GM19455 (cell line): ENCODE measurements around the gene HS6ST3.

Source experiments
- ATAC-seq: cut with Tn5 transposase; IDR thresholded peaks from one replicate; pipeline ENCODE4 v1.9.1; 2021; ENCODE audit not compliant: unreplicated experiment

HS6ST3 gene

GRCh38 chr13:96780105-96780504 is 690.2 kb downstream of the HS6ST3 start:
- ATAC-seq: no peak

GRCh38 chr13:96781141-96781540 is 691.2 kb downstream of the HS6ST3 start:
- ATAC-seq: no peak

GRCh38 chr13:96782186-96782585 is 692.3 kb downstream of the HS6ST3 start:
- no peak for ATAC-seq

- no peak for ATAC-seq
Observed at GRCh38 chr13:96783057-96783456, 693.1 kb downstream of the HS6ST3 start.

GRCh38 chr13:96783511-96783910 is 693.6 kb downstream of the HS6ST3 start:
- ATAC-seq: no peak

GRCh38 chr13:96785986-96786385 is 696.1 kb downstream of the HS6ST3 start:
- ATAC-seq: no peak

- no peak for ATAC-seq
Observed at GRCh38 chr13:96792188-96792587, 702.3 kb downstream of the HS6ST3 start.

GRCh38 chr13:96792736-96793403 is 703.0 kb downstream of the HS6ST3 start:
- no peak for ATAC-seq

GRCh38 chr13:96793404-96793755 is 703.5 kb downstream of the HS6ST3 start:
- ATAC-seq: no peak

GRCh38 chr13:96794669-96795068 is 704.8 kb downstream of the HS6ST3 start:
- no peak for ATAC-seq

- no peak for ATAC-seq
Observed at GRCh38 chr13:96795670-96796069, 705.8 kb downstream of the HS6ST3 start.

- ATAC-seq: no peak
Observed at GRCh38 chr13:96796091-96796633, 706.3 kb downstream of the HS6ST3 start.

- ATAC-seq: no peak
Observed at GRCh38 chr13:96797136-96797535, 707.2 kb downstream of the HS6ST3 start.

- no peak for ATAC-seq
Observed at GRCh38 chr13:96803456-96804100, 713.7 kb downstream of the HS6ST3 start.

- no peak for ATAC-seq
Observed at GRCh38 chr13:96804174-96804573, 714.3 kb downstream of the HS6ST3 start.

- no peak for ATAC-seq
Observed at GRCh38 chr13:96806746-96807145, 716.8 kb downstream of the HS6ST3 start.

GRCh38 chr13:96809366-96810096 is 719.6 kb downstream of the HS6ST3 start:
- no peak for ATAC-seq

- ATAC-seq: no peak
Observed at GRCh38 chr13:96810104-96810503, 720.2 kb downstream of the HS6ST3 start.

GRCh38 chr13:96811049-96811448 is 721.1 kb downstream of the HS6ST3 start:
- ATAC-seq: no peak

- ATAC-seq: no peak
Observed at GRCh38 chr13:96816261-96816660, 726.4 kb downstream of the HS6ST3 start.

GRCh38 chr13:96816874-96817273 is 727.0 kb downstream of the HS6ST3 start:
- ATAC-seq: no peak
